GM23338 (cell line): ENCODE measurements around the gene HACL1. TPM values are rescaled to one million over a fixed set of nuclear protein-coding genes. Genes with fewer than 3 reads are reported as not detected.

Experiments used
- ATAC-seq: fragments of 200-7000 bp; cut with Tn5 transposase; 3 replicates; pipeline ENCODE4 v1.9.1; 2020
- DNase-seq: peaks from one replicate; pipeline ENCODE4 v3.0.0-alpha.2; 2015; ENCODE audit warnings: low spot score
- H2AFZ ChIP-seq: fragments of 200-600 bp; sonication (generic); 2 replicates; pipeline ENCODE4 v1.8.0; 2016; ENCODE audit warnings: antibody characterized with exemption, mild to moderate bottlenecking, moderate library complexity
- H3F3A ChIP-seq: fragments of 200-600 bp; sonication (generic); replicated peaks from 2 replicates; pipeline ENCODE4 v1.8.0; 2017; ENCODE audit warnings: antibody characterized with exemption, mixed run types, low read depth
- H3K27ac ChIP-seq: fragments of 200-600 bp; sonication (generic); 2 replicates; pipeline ENCODE4 v1.6.1; 2016; ENCODE audit warnings: low read depth
- H3K27me3 ChIP-seq: fragments of 200-600 bp; sonication (generic); 2 replicates; pipeline ENCODE4 v1.8.0; 2016; ENCODE audit warnings: mild to moderate bottlenecking, mixed run types, moderate library complexity; ENCODE audit not compliant: insufficient read depth
- H3K36me3 ChIP-seq: fragments of 200-600 bp; sonication (generic); 2 replicates; pipeline ENCODE4 v1.8.0; 2016; ENCODE audit warnings: mild to moderate bottlenecking; ENCODE audit not compliant: insufficient read depth
- H3K4me1 ChIP-seq: fragments of 200-600 bp; sonication (generic); 2 replicates; pipeline ENCODE4 v1.8.0; 2016; ENCODE audit warnings: mild to moderate bottlenecking, moderate library complexity; ENCODE audit not compliant: insufficient read depth
- H3K4me2 ChIP-seq: fragments of 200-600 bp; sonication (generic); 2 replicates; pipeline ENCODE4 v1.7.1; 2017; ENCODE audit warnings: mixed run types
- H3K4me3 ChIP-seq: fragments of 200-600 bp; sonication (generic); 2 replicates; pipeline ENCODE4 v1.6.1; 2016; ENCODE audit warnings: mixed run types
- H3K79me2 ChIP-seq: fragments of 200-600 bp; sonication (generic); replicated peaks from 2 replicates; pipeline ENCODE4 v1.8.0; 2017; ENCODE audit warnings: mild to moderate bottlenecking; ENCODE audit not compliant: insufficient read depth
- H3K9me2 ChIP-seq: fragments of 200-600 bp; sonication (generic); 2 replicates; pipeline ENCODE4 v1.8.0; 2017; ENCODE audit not compliant: insufficient read depth
- H4K20me1 ChIP-seq: fragments of 200-600 bp; sonication (generic); replicated peaks from 2 replicates; pipeline ENCODE4 v1.8.0; 2017; ENCODE audit warnings: mild to moderate bottlenecking; ENCODE audit not compliant: insufficient read depth
- H3K27ac Mint-ChIP-seq: 2 replicates; pipeline ENCODE4 v1.8.0; 2020; ENCODE audit warnings: inconsistent platforms, mild to moderate bottlenecking, moderate library complexity, mixed read lengths
- H3K27me3 Mint-ChIP-seq: 3 replicates; pipeline ENCODE4 v1.8.0; 2022; ENCODE audit warnings: low read depth, mild to moderate bottlenecking, moderate library complexity, mixed read lengths, inconsistent platforms; ENCODE audit not compliant: insufficient read depth, poor library complexity
- H3K36me3 Mint-ChIP-seq: 3 replicates; pipeline ENCODE4 v1.8.0; 2021; ENCODE audit warnings: low read depth, mild to moderate bottlenecking, inconsistent platforms, moderate library complexity, mixed read lengths
- H3K4me1 Mint-ChIP-seq: 3 replicates; pipeline ENCODE4 v1.8.0; 2020; ENCODE audit warnings: mild to moderate bottlenecking, inconsistent platforms, mixed read lengths
- H3K4me3 Mint-ChIP-seq: 3 replicates; pipeline ENCODE4 v1.8.0; 2021; ENCODE audit warnings: moderate library complexity, mild to moderate bottlenecking, inconsistent platforms, mixed read lengths
- H3K9me3 Mint-ChIP-seq: 3 replicates; pipeline ENCODE4 v1.8.0; 2020; ENCODE audit warnings: moderate library complexity, mild to moderate bottlenecking, inconsistent platforms, mixed read lengths
- CREB1 ChIP-seq: fragments of 250-450 bp; sonication (Bioruptor Pico); IDR thresholded peaks from 2 replicates; pipeline ENCODE4 v1.5.0; 2020; ENCODE audit warnings: low read depth, mild to moderate bottlenecking, moderate library complexity
- EZH2phosphoT487 ChIP-seq: fragments of 200-600 bp; sonication (generic); IDR thresholded peaks from one replicate; pipeline ENCODE4 v1.8.1; 2018; ENCODE audit warnings: antibody characterized with exemption; ENCODE audit not compliant: unreplicated experiment
- JUNB ChIP-seq: IDR thresholded peaks from one replicate; pipeline ENCODE4 v1.6.1; 2016; ENCODE audit warnings: antibody characterized with exemption; ENCODE audit not compliant: unreplicated experiment
- NANOG ChIP-seq: IDR thresholded peaks from 2 replicates; pipeline ENCODE4 v1.6.1; 2016; ENCODE audit warnings: antibody characterized with exemption, borderline replicate concordance
- POLR2AphosphoS5 ChIP-seq: IDR thresholded peaks from 2 replicates; pipeline ENCODE4 v1.6.1; 2016; ENCODE audit warnings: antibody characterized with exemption, low read depth
- STAT1 ChIP-seq: IDR thresholded peaks from one replicate; pipeline ENCODE4 v1.6.1; 2016; ENCODE audit warnings: antibody characterized with exemption; ENCODE audit not compliant: unreplicated experiment
- ZNF114 ChIP-seq: fragments of 250-450 bp; sonication (Bioruptor Pico); IDR thresholded peaks from 2 replicates; pipeline ENCODE4 v1.5.0; 2020; ENCODE audit warnings: mild to moderate bottlenecking, moderate library complexity
- ZNF331 ChIP-seq: fragments of 250-450 bp; sonication (Bioruptor Pico); IDR thresholded peaks from 2 replicates; pipeline ENCODE4 v1.5.0; 2020; ENCODE audit warnings: low read depth, mild to moderate bottlenecking, moderate library complexity
- polyA plus RNA-seq: library from polyadenylated mRNA; unstranded; fragments of >200 nt; fragmentation: Nextera tagmentation; extraction: Ambion mirVana; gene quantifications from 2 replicates; pipeline ENCODE4 v1.2.1, GENCODE V29; 2016
- total RNA-seq: library from RNA; depleted of rRNA; stranded (reverse); fragments of >200 nt; shearing (Covaris generic); gene quantifications from 2 replicates; pipeline ENCODE4 v1.2.3, GENCODE V29; 2014
- TF ChIP-seq, protein P1 (sequence below): IDR thresholded peaks from 2 replicates; pipeline ENCODE4 v1.6.1; 2016; ENCODE audit warnings: antibody characterized with exemption
- TF ChIP-seq, protein P2 (sequence below): IDR thresholded peaks from one replicate; pipeline ENCODE4 v1.6.1; 2018; ENCODE audit warnings: antibody characterized with exemption; ENCODE audit not compliant: unreplicated experiment
- TF ChIP-seq, protein P3 (sequence below), 2 experiments: fragments of 200-600 bp in 1 of 2; sonication (generic) in 1 of 2; conservative IDR thresholded peaks; 2 replicates each; pipeline versions ENCODE4 v1.5.1 to v1.6.1; 2016 to 2017; ENCODE audit warnings: antibody characterized with exemption in 2 of 2, low read depth in 2 of 2, mild to moderate bottlenecking in 2 of 2, moderate library complexity in 1 of 2
- TF ChIP-seq, protein P4 (sequence below): fragments of 250-450 bp; sonication (Bioruptor Pico); IDR thresholded peaks from 2 replicates; pipeline ENCODE4 v1.5.0; 2020; ENCODE audit warnings: mild to moderate bottlenecking, moderate library complexity

HACL1 gene
- total and polyA plus RNA-seq, 2 experiments from 2014 or later: 19.6 to 33.5 TPM

DNA sequence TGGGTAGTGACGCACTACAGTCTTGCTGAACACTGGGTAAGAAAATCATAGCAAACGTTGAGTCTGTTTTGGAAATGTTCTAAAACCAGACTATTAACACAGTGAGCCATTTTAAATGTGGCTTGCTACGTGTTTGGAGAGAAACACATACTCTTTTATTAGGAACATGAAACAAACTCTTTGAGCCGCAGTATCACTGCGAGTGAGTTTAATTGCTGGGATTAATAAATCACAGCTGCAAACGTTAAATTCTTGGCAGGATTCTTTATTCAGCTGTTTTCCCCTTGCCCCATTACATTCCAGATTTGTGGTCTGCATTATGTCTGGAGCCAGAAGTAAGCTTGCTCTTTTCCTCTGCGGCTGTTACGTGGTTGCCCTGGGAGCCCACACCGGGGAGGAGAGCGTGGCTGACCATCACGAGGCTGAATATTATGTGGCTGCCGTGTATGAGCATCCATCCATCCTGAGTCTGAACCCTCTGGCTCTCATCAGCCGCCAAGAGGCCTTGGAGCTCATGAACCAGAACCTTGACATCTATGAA, 33.8 kb upstream of the HACL1 start:
- Histone ChIP-seq H3K4me3 (no peak overlapping the region), H3K9me2 (no peaks in the 10 kb centered on the region; the same call in 1 of the 2 replicates), H3K27me3 (no peaks in the 10 kb centered on the region), H3K4me2 (no peak overlapping the region), H3K4me1 (peaks cover 60% of the 10 kb centered on the region), H2AFZ (no peak overlapping the region), H3K27ac (no peak overlapping the region), H3F3A (no peaks in the 10 kb centered on the region), H4K20me1 (no peaks in the 10 kb centered on the region), H3K79me2 (no peaks in the 10 kb centered on the region), H3K36me3 (no peaks in the 10 kb centered on the region)
- H3K36me3 Mint-ChIP-seq: peaks cover 4% of the 10 kb centered on the region; the same call in 1 of the 3 replicates
- TF ChIP-seq, protein P1, sequence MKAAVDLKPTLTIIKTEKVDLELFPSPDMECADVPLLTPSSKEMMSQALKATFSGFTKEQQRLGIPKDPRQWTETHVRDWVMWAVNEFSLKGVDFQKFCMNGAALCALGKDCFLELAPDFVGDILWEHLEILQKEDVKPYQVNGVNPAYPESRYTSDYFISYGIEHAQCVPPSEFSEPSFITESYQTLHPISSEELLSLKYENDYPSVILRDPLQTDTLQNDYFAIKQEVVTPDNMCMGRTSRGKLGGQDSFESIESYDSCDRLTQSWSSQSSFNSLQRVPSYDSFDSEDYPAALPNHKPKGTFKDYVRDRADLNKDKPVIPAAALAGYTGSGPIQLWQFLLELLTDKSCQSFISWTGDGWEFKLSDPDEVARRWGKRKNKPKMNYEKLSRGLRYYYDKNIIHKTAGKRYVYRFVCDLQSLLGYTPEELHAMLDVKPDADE: no peak
- TF ChIP-seq JUNB: no peak
- no peak for TF ChIP-seq ZNF331
- TF ChIP-seq, protein P2, sequence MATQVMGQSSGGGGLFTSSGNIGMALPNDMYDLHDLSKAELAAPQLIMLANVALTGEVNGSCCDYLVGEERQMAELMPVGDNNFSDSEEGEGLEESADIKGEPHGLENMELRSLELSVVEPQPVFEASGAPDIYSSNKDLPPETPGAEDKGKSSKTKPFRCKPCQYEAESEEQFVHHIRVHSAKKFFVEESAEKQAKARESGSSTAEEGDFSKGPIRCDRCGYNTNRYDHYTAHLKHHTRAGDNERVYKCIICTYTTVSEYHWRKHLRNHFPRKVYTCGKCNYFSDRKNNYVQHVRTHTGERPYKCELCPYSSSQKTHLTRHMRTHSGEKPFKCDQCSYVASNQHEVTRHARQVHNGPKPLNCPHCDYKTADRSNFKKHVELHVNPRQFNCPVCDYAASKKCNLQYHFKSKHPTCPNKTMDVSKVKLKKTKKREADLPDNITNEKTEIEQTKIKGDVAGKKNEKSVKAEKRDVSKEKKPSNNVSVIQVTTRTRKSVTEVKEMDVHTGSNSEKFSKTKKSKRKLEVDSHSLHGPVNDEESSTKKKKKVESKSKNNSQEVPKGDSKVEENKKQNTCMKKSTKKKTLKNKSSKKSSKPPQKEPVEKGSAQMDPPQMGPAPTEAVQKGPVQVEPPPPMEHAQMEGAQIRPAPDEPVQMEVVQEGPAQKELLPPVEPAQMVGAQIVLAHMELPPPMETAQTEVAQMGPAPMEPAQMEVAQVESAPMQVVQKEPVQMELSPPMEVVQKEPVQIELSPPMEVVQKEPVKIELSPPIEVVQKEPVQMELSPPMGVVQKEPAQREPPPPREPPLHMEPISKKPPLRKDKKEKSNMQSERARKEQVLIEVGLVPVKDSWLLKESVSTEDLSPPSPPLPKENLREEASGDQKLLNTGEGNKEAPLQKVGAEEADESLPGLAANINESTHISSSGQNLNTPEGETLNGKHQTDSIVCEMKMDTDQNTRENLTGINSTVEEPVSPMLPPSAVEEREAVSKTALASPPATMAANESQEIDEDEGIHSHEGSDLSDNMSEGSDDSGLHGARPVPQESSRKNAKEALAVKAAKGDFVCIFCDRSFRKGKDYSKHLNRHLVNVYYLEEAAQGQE: no peak
- TF ChIP-seq EZH2phosphoT487: no peak
- TF ChIP-seq, protein P3, sequence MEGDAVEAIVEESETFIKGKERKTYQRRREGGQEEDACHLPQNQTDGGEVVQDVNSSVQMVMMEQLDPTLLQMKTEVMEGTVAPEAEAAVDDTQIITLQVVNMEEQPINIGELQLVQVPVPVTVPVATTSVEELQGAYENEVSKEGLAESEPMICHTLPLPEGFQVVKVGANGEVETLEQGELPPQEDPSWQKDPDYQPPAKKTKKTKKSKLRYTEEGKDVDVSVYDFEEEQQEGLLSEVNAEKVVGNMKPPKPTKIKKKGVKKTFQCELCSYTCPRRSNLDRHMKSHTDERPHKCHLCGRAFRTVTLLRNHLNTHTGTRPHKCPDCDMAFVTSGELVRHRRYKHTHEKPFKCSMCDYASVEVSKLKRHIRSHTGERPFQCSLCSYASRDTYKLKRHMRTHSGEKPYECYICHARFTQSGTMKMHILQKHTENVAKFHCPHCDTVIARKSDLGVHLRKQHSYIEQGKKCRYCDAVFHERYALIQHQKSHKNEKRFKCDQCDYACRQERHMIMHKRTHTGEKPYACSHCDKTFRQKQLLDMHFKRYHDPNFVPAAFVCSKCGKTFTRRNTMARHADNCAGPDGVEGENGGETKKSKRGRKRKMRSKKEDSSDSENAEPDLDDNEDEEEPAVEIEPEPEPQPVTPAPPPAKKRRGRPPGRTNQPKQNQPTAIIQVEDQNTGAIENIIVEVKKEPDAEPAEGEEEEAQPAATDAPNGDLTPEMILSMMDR (conservative IDR thresholded peaks at IDR 0.05; ENCODE audit: low read depth in 2 of 2): no peak
- no peak for TF ChIP-seq STAT1
- TF ChIP-seq NANOG: no peak
- TF ChIP-seq, protein P4, sequence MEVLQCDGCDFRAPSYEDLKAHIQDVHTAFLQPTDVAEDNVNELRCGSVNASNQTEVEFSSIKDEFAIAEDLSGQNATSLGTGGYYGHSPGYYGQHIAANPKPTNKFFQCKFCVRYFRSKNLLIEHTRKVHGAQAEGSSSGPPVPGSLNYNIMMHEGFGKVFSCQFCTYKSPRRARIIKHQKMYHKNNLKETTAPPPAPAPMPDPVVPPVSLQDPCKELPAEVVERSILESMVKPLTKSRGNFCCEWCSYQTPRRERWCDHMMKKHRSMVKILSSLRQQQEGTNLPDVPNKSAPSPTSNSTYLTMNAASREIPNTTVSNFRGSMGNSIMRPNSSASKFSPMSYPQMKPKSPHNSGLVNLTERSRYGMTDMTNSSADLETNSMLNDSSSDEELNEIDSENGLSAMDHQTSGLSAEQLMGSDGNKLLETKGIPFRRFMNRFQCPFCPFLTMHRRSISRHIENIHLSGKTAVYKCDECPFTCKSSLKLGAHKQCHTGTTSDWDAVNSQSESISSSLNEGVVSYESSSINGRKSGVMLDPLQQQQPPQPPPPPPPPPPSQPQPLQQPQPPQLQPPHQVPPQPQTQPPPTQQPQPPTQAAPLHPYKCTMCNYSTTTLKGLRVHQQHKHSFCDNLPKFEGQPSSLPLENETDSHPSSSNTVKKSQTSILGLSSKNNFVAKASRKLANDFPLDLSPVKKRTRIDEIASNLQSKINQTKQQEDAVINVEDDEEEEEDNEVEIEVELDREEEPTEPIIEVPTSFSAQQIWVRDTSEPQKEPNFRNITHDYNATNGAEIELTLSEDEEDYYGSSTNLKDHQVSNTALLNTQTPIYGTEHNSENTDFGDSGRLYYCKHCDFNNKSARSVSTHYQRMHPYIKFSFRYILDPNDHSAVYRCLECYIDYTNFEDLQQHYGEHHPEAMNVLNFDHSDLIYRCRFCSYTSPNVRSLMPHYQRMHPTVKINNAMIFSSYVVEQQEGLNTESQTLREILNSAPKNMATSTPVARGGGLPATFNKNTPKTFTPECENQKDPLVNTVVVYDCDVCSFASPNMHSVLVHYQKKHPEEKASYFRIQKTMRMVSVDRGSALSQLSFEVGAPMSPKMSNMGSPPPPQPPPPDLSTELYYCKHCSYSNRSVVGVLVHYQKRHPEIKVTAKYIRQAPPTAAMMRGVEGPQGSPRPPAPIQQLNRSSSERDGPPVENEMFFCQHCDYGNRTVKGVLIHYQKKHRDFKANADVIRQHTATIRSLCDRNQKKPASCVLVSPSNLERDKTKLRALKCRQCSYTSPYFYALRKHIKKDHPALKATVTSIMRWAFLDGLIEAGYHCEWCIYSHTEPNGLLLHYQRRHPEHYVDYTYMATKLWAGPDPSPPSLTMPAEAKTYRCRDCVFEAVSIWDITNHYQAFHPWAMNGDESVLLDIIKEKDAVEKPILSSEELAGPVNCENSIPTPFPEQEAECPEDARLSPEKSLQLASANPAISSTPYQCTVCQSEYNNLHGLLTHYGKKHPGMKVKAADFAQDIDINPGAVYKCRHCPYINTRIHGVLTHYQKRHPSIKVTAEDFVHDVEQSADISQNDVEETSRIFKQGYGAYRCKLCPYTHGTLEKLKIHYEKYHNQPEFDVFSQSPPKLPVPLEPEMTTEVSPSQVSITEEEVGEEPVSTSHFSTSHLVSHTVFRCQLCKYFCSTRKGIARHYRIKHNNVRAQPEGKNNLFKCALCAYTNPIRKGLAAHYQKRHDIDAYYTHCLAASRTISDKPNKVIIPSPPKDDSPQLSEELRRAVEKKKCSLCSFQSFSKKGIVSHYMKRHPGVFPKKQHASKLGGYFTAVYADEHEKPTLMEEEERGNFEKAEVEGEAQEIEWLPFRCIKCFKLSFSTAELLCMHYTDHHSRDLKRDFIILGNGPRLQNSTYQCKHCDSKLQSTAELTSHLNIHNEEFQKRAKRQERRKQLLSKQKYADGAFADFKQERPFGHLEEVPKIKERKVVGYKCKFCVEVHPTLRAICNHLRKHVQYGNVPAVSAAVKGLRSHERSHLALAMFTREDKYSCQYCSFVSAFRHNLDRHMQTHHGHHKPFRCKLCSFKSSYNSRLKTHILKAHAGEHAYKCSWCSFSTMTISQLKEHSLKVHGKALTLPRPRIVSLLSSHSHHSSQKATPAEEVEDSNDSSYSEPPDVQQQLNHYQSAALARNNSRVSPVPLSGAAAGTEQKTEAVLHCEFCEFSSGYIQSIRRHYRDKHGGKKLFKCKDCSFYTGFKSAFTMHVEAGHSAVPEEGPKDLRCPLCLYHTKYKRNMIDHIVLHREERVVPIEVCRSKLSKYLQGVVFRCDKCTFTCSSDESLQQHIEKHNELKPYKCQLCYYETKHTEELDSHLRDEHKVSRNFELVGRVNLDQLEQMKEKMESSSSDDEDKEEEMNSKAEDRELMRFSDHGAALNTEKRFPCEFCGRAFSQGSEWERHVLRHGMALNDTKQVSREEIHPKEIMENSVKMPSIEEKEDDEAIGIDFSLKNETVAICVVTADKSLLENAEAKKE (CRISPR knock-in tag): no peak
- TF ChIP-seq ZNF114 (CRISPR knock-in tag): no peak
- TF ChIP-seq CREB1 (CRISPR knock-in tag): no peak
- TF ChIP-seq POLR2AphosphoS5: no peak
- H3K27ac Mint-ChIP-seq: no peak overlapping the region
- ATAC-seq (no peak), DNase-seq (no peak)
- no peak overlapping the region for H3K4me3 Mint-ChIP-seq
- H3K27me3 Mint-ChIP-seq: peaks cover 2% of the 10 kb centered on the region
- H3K9me3 Mint-ChIP-seq: no peaks in the 10 kb centered on the region
- peaks cover 61% of the 10 kb centered on the region for H3K4me1 Mint-ChIP-seq
